GM19025 (cell line): ENCODE results near the gene TSPAN4.

Experiments
- ATAC-seq: cut with Tn5 transposase; IDR thresholded peaks from one replicate; pipeline ENCODE4 v1.9.1; 2021; ENCODE audit warnings: mild to moderate bottlenecking, low read depth, moderate library complexity; ENCODE audit not compliant: unreplicated experiment

The TSPAN4 gene

DNA sequence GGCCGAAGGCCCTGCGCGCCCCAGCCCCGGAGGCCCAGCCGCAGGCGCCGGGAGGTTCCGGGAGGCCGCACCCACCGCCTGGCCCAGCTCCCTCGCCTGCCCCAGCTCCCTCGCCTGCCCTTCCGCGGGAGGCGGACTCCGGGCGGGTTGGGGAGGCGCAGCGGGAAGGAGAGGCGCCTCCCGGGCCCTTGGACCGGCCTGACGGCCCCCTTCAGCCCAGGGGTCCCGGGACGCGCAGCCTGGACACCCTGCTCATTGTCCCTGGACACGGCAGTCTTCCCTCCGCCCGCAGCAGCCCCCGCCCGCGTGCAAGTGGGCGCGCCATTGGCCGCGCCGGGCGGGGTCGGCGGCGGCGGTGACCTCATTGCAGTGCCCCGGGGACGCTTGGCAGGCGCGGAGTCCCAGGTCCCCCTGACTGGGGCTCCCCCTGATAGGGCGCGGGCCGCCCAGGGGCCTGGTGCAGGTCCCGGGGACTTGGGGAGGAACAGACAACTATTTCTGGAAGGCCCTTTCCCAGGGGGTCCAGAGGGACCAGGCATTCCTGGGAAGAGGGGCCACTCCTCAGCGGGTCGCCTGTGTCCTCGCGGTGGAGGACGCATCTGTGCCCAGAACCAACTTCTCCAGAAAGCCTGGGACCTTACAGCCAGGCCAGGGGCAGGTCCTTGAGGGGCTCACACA is 9.4 kb upstream of the TSPAN4 start:
- no peak for ATAC-seq

DNA sequence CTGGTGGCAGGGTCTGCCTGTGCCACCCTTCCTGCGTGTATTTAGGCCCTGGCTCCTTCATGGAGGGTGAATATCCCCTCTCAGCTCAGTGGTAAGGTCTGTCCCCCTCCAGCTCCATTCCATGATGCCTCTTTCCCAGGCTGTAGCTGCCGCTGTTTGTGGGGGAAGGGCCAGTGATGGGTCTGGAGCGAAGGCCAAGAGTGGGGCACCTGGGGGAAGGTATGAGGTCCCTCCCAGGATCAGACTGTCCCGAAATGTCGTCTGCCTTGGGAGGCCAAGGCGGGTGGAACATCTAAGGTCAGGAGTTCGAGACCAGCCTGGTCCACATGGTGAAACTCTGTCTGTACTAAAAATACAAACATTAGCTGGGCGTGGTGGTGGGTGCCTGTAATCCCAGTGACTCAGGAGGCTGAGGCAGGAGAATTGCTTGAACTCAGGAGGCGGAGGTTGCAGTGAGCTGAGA is 8.8 kb upstream of the TSPAN4 start:
- ATAC-seq = no peak

- no peak for ATAC-seq
These were observed 8.0 kb upstream of the TSPAN4 start for GRCh38 chr11:834371-835316.

GRCh38 chr11:836274-836673 is 6.4 kb upstream of the TSPAN4 start:
- no peak for ATAC-seq

DNA sequence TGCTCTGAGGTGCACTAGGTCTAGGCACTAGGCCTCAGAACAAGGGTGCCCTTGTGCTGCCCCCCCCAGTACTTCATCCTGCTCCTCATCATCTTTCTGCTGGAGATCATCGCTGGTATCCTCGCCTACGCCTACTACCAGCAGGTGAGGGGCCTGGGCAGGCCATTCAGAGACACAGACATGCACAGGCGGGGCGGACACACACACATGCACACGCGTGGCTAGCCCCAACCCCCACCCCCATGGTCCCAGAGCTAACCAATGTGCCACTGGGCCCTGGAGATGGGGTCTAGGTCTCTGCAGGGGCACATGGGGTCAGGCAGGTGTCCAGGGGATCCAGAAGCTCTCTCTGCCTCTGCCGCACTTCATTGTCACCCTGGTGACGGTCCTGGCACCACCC is 6.0 kb upstream of the TSPAN4 start:
- no peak for ATAC-seq

- no peak for ATAC-seq
These were observed 5.3 kb upstream of the TSPAN4 start for GRCh38 chr11:837189-837989.

DNA sequence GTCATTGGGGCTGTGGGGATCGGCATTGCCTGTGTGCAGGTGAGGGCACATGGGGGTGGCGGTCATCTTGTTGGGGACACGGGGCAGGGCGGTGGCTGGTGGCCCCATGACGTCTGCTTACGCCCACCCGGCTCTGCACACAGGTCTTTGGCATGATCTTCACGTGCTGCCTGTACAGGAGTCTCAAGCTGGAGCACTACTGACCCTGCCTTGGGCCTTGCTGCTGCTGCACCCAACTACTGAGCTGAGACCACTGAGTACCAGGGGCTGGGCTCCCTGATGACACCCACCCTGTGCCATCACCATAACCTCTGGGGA is 4.7 kb upstream of the TSPAN4 start:
- ATAC-seq = no peak

DNA sequence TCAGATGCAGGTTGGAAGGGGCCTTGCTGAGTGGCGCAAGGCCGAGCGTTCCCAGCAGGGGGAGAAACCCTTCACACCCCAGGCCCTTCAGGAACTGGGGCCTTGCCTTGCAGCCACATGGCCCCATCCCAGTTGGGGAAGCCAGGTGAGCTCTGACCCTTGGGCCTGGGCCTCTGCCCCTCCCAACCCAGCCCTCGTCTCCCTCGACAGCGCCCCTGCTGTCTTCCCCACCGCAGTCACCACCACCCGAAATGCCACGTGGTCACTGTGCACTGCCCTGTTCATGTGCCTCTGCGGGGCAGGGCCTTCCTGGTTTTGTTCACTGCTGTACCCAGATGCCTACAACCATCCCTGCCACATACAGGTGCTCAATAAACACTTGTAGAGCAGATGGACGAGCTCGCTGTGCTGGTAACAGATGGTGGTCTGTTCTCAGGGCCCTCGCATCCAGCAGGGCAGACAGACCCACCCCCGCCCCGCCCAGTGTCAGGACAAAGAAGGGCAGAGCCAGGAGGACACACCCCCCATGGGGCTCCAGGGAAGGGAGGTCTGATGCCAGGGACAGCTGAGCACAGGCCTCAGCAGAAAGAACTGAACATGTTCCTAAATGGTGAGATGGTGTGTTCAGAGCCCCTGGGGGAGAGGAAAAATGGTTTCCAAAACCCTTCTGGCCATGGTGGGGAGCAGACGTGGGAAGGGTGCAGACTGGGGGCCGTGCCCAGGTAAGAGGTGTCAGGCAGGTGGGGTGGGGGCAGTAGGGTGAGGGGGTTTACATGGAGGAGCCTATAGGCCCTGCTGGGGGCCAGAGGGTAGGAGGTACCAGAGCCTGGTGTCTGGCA is 4.0 kb upstream of the TSPAN4 start:
- ATAC-seq = no peak

- ATAC-seq = no peak
These were observed 3.4 kb upstream of the TSPAN4 start for GRCh38 chr11:839280-839623.

DNA sequence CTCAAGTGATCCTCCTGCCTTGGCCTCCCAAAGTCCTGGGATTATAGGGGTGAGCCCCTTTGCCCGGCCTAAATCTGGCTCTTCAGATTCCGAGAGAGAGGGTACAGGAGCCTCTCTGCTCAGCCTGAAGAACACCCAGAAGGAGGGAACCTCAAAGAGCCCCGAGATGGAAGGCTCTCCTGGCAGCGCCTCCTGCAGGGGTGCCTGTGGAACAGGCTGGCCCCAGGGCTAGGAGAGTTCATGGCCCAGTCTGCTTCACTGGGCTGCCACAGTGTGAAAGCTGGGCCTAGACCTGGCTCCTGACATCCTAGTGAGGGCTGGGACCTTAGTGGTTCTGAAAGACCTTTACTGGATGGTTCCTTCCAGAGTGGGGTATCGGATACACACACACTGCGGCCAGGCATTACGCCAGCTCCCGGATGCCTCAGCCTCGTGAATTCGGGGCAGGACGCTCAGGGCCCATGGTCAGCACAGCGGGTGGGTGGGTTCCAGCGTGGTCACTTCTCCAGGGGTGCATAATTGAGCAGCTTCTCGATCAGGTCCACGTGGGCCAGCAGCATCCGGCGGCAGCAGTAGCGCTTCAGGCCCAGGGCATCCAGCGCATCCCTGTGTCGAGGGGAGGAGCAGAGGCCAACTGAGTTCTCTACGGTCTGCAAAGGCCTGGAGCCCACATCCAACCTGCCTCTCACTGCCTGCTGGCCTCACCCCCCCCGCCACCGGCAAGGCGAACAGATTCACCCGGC is 2.6 kb upstream of the TSPAN4 start:
- no peak for ATAC-seq

DNA sequence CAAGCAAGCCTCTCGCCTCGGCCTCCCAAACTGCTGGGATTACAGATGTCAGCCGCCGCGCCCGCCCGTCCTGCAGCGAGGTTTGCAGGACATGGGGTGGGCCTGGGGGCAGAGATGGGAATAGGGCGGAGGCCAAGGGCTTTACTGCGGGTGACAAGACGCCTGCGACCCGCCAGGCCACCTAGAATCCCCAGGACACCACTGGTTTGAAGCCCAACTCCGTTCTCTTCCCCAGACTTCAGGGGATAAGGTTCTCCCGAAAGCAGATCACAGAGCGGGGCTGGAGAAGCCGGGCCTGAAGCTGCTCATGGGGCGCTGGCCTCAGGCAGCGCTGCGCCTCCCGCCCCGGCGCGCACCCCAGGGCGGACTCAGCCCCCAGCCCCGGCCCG is 677 bp upstream of the TSPAN4 start:
- ATAC-seq = peak; percentile 17

DNA sequence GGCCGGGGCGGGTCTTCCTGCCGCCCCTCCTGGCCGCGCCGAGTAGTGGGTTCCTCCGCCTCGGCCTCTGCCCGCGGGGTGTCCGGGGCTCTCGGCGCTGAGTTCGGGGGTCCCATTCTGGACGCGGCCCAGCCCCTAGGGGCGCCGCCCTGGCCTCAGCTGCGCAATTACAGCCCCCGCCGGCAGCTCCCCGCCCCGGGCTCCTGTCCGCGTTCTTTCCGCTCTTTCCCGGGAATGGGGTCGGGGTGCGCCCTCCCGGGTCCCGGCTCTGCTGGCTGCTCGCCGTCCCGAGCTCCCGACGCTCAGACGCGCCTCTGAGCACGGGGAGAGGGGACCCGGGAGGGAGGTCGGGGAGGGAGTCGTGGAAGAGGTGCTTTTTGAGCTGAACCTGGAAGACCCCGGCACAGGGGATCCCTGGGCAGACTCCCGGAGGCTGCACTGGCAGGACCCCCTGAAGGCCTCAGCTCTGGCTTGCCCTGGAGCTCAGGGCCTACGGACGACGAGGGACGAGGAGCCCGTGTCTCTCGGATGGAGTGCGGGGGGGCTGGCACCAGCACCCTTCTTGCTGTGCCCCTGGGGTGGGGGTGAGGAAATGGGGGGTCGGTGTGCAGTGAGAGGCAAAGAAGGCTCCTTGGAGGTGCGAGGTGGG is 558 bp downstream of the TSPAN4 start:
- ATAC-seq = peak; percentile 9

DNA sequence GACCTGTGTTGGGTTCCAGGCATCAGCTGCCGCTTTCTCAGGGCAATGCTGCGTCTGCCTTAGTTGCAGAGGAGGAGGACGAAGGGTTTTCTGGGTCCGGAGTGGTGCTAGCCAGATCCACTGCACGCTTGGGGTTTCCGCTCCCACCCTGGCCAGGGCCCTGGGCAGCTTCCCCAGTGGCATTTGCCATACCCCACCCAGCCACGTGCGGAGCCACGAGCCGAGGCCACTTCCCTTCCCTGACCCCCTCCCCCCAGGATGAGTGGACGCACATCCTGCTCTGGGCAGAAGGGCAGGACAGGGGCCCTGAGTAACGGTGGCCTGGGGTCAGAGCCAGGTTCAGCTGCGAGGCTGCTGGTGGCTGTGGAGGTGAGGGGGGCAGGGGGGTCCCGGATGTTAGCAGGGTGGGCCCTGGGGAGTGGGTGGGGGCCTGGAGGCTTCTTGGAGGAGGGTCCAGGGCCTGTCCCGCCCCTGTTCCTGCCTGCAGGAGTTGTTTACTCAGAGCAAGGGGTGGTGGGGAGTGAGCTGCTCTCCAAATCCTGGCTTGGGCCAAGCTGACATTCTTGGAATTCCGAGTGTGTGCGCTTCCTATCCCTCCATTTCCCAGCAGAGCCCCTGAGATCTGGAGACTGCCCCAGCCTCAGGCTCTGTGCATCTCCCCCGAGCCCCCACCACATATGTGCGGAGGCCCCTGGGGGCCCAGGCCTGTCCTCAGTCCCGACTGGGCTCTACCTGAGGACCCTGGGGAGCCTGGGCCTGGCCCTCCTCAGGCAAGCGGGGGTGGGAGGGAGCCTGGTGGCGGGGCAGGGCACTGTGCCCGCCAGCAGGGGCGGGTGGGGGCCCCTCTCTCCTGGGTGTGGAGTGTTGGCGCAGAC is 1.4 kb downstream of the TSPAN4 start:
- ATAC-seq = no peak

DNA sequence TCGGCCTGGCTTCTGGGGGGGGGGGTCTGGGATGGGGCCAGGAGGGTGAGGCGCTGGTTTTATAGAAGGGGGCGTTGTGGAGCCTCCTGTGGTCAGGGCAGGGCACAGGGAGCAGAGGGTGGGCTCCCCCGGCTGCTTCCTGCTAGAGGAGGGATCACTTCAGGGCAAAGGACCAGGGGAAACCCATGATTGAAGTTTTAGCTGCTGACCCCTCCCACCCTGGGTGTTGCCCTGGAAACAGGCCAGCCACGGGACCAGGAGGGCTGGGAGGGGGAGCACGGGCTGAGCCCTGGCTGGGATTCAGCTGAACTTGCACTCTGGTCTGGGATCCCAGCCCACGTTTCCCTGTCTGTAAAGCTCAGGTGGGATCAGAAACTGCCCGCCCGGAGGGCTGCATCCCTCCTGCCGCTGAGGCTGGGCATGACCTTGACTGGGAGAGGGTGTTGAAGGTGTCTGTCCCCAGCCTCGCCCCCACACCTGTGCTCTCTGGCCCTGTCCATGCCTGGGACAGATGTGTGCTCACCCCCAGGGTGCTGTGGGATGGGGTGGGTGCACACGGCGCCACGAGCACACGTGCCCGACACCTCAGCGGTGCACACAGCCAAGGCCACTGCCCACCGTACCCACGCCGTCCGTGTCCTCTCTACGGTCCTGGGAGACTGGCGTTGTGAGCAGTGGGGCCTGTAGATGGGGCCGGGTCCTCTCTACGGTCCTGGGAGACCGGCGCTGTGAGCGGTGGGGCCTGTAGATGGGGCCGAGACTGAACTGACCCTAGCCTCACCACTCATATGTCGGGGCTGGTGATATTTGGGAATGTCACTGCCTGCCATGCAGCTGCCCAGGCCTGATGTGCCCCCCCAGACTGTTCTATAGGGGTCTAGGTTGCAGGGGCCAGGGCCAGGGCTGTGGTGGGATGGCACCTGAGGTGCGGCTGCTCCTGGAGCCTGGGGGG is 2.3 kb downstream of the TSPAN4 start:
- ATAC-seq = no peak

GRCh38 chr11:845872-846495 is 3.3 kb downstream of the TSPAN4 start:
- ATAC-seq = no peak

GRCh38 chr11:846496-847098 is 3.9 kb downstream of the TSPAN4 start:
- ATAC-seq = no peak
